Hair follicle dermal papilla cell (primary cell): ENCODE data around the gene ZNF420. TPM values are rescaled to one million over a fixed set of nuclear protein-coding genes. Genes with fewer than 3 reads are reported as not detected.

ENCODE experiments used
- total RNA-seq: library from RNA; depleted of rRNA; stranded (reverse); fragments of >200 nt; gene quantifications from 2 replicates; pipeline ENCODE4 v1.2.3, GENCODE V29; 2012

The ZNF420 gene
- 5.8 and 8.9 TPM in 2 replicates for total RNA-seq

GRCh38 chr19:37077934-37078716 is at the start of gene ZNF420:
Gene ZNF420 (plus strand): TSS chr19:37078433. CDS start chr19:37089119, 10,686 bp downstream.

GRCh38 chr19:37172368-37173366 is 94.4 kb downstream of the ZNF420 start, which contains the start of gene ZNF585A:
Gene ZNF585A (minus strand): TSS chr19:37172695. CDS start chr19:37169910, 2,785 bp downstream.

Other genes with a start within 250 kb of the ZNF420 start
- gene ZNF790, start 240.0 kb upstream of the ZNF420 start, total RNA-seq, result 5.8 and 7.8 TPM in 2 replicates
- gene ZNF345, start 227.6 kb upstream of the ZNF420 start, total RNA-seq, result 2.7 and 4.5 TPM in 2 replicates
- gene ZNF829, start 162.1 kb upstream of the ZNF420 start, total RNA-seq, result 4.6 and 4.9 TPM in 2 replicates
- gene ZNF568, start 162.1 kb upstream of the ZNF420 start, total RNA-seq, result 15.3 and 16.5 TPM in 2 replicates
- gene ZNF585A, start 94.3 kb downstream of the ZNF420 start, total RNA-seq, result 3.9 and 6.7 TPM in 2 replicates
- gene ZNF585B, start 132.1 kb downstream of the ZNF420 start, total RNA-seq, result 25.7 and 32.1 TPM in 2 replicates
- gene ZNF383, start 139.8 kb downstream of the ZNF420 start, total RNA-seq, result 7.5 and 7.7 TPM in 2 replicates